ENCODE results near the gene PALD1. TPM values are rescaled to one million over a fixed set of nuclear protein-coding genes. Genes with fewer than 3 reads are reported as not detected.

PALD1 gene
- total and polyA plus RNA-seq, 8 donors, result 2.2 to 15.1 (median 3.9) TPM

- no peak for DNase-seq
Observed at GRCh38 chr10:70597856-70598815, 119.6 kb downstream of the PALD1 start.

GRCh38 chr10:70598857-70599295 is 120.3 kb downstream of the PALD1 start:
- DNase-seq, result no peak
- H3K27ac ChIP-seq, result no peak overlapping the region
- H3K36me3 ChIP-seq, result no peaks in the 10 kb centered on the region
- no peaks in the 10 kb centered on the region for H3K9me3 ChIP-seq
- 68 to 84% methylated on average over 16 of the region's 16 CpGs for WGBS, 2 donors
- ATAC-seq, result no peak
- no peak for FAIRE-seq
- intact Hi-C loops (cut with DNase I), result no loop called here
- no peaks in the 10 kb centered on the region for H3K4me1 ChIP-seq
- H3K4me3 ChIP-seq, result no peak overlapping the region
- H3K27me3 ChIP-seq, result no peaks in the 10 kb centered on the region
- TF ChIP-seq CTCF (IDR thresholded peaks at IDR 0.05), result no peak

More at GRCh38 chr10:70597856-70598815, 119.6 kb downstream of the PALD1 start:
- FAIRE-seq, result no peak
- 84 to 91% methylated on average over 34 of the region's 34 CpGs for WGBS, 2 donors
- H3K27me3 ChIP-seq, result no peaks in the 10 kb centered on the region
- H3K9me3 ChIP-seq, result no peaks in the 10 kb centered on the region
- H3K27ac ChIP-seq, result no peak overlapping the region
- H3K4me1 ChIP-seq, result no peaks in the 10 kb centered on the region
- ATAC-seq, result no peak
- TF ChIP-seq CTCF (IDR thresholded peaks at IDR 0.05), result no peak
- H3K4me3 ChIP-seq, result no peak overlapping the region
- no peaks in the 10 kb centered on the region for H3K36me3 ChIP-seq
- intact Hi-C loops (cut with DNase I), result no loop called here

- FAIRE-seq (no peak), ATAC-seq (no peak), DNase-seq (no peak)
- Histone ChIP-seq H3K9me3 (no peaks in the 10 kb centered on the region), H3K27ac (no peak overlapping the region), H3K27me3 (no peaks in the 10 kb centered on the region), H3K4me1 (no peaks in the 10 kb centered on the region), H3K36me3 (no peaks in the 10 kb centered on the region), H3K4me3 (no peak overlapping the region)
- intact Hi-C loops (cut with DNase I), result no loop called here
- no peak for TF ChIP-seq CTCF (IDR thresholded peaks at IDR 0.05)
- 84% methylated on average over 8 of the region's 8 CpGs for WGBS, 2 donors
Observed at GRCh38 chr10:70599319-70599718, 120.8 kb downstream of the PALD1 start.

- no peaks in the 10 kb centered on the region for H3K27me3 ChIP-seq
- ATAC-seq, result no peak
- no peak overlapping the region for H3K4me3 ChIP-seq
- no peak overlapping the region for H3K27ac ChIP-seq
- H3K9me3 ChIP-seq, result no peaks in the 10 kb centered on the region
- intact Hi-C loops (cut with DNase I), result no loop called here
- FAIRE-seq, result no peak
- DNase-seq, result no peak
- no peaks in the 10 kb centered on the region for H3K4me1 ChIP-seq
- 73 to 83% methylated on average over 4 of the region's 4 CpGs for WGBS, 2 donors
- TF ChIP-seq CTCF (IDR thresholded peaks at IDR 0.05), result no peak
- H3K36me3 ChIP-seq, result no peaks in the 10 kb centered on the region
Observed at GRCh38 chr10:70599791-70600190, 121.2 kb downstream of the PALD1 start.
